Calu3 (cell line): ENCODE measurements around the gene EYS. TPM values are rescaled to one million over a fixed set of nuclear protein-coding genes. Genes with fewer than 3 reads are reported as not detected.

Source experiments
- BruUV-seq: library from RNA; stranded (reverse); fragments of 400-500 nt; replicated peaks from 2 replicates; lab custom pipeline; 2021; lab: Mats Ljungman, UMichigan
- CTCF ChIA-PET: fragments of 300-600 bp; sonication (Branson Sonifier 250); formaldehyde crosslinking; loops from one replicate; lab custom pipeline; 2022; ENCODE audit warnings: antibody characterized with exemption; lab: Charles Lee
- DNase-seq: peaks from one replicate; pipeline ENCODE4 v3.0.0; 2022
- H3K27ac Mint-ChIP-seq: one replicate; pipeline ENCODE4 v1.8.0; 2022; ENCODE audit warnings: mixed read lengths; ENCODE audit not compliant: unreplicated experiment
- H3K27me3 Mint-ChIP-seq: one replicate; pipeline ENCODE4 v1.8.0; 2022; ENCODE audit warnings: mixed read lengths; ENCODE audit not compliant: unreplicated experiment
- H3K36me3 Mint-ChIP-seq: one replicate; pipeline ENCODE4 v1.8.0; 2022; ENCODE audit warnings: mild to moderate bottlenecking, moderate library complexity, mixed read lengths; ENCODE audit not compliant: insufficient read depth, unreplicated experiment
- H3K4me1 Mint-ChIP-seq: one replicate; pipeline ENCODE4 v1.8.0; 2022; ENCODE audit warnings: mild to moderate bottlenecking, low read depth, mixed read lengths; ENCODE audit not compliant: unreplicated experiment
- H3K4me3 Mint-ChIP-seq: one replicate; pipeline ENCODE4 v1.8.0; 2022; ENCODE audit warnings: mild to moderate bottlenecking, low read depth, moderate library complexity, mixed read lengths; ENCODE audit not compliant: unreplicated experiment
- H3K9me3 Mint-ChIP-seq: one replicate; pipeline ENCODE4 v1.8.0; 2022; ENCODE audit warnings: low read depth, mixed read lengths; ENCODE audit not compliant: unreplicated experiment
- CTCF ChIP-seq: fragments of 200-600 bp; IDR thresholded peaks from one replicate; pipeline ENCODE4 v1.8.0; 2022; ENCODE audit warnings: antibody characterized with exemption; ENCODE audit not compliant: unreplicated experiment
- intact Hi-C: fragments of 100-400 bp; cut with micrococcal nuclease; formaldehyde crosslinking; loops from one replicate; pipeline ENCODE4 v1.10.0; 2022; ENCODE audit not compliant: unreplicated experiment
- total RNA-seq: library from RNA; stranded (reverse); gene quantifications from 2 replicates; pipeline ENCODE4 v1.2.3, GENCODE V29; 2022

The EYS gene
- total RNA-seq, 1 experiment from 2014 or later, result not detected

GRCh38 chr6:64185621-64186020, 1521.4 kb downstream of the EYS start:
- no peak overlapping the region for H3K4me3 Mint-ChIP-seq
- no peak for TF ChIP-seq CTCF
- no TSS peak for BruUV-seq
- CTCF ChIA-PET, result interaction anchor here (0.7 to 1.0 kb wide), 2 partner anchors 12 to 148 kb away, joined by 3 read pairs; no protein-coding TSS in a partner anchor
- H3K9me3 Mint-ChIP-seq, result peaks cover 4% of the 10 kb centered on the region
- H3K27me3 Mint-ChIP-seq, result no peaks in the 10 kb centered on the region
- H3K27ac Mint-ChIP-seq, result no peak overlapping the region
- H3K36me3 Mint-ChIP-seq, result no peaks in the 10 kb centered on the region
- DNase-seq, result no peak
- intact Hi-C loops, result no loop called here
- H3K4me1 Mint-ChIP-seq, result no peaks in the 10 kb centered on the region

- intact Hi-C loops, result no loop called here
Measured at GRCh38 chr6:64175296-64175695, 1531.7 kb downstream of the EYS start.

GRCh38 chr6:64170316-64170715, 1536.7 kb downstream of the EYS start:
- no peak for DNase-seq
- no TSS peak for BruUV-seq
- H3K36me3 Mint-ChIP-seq, result no peaks in the 10 kb centered on the region
- no peak overlapping the region for H3K27ac Mint-ChIP-seq
- intact Hi-C loops, result no loop called here
- H3K27me3 Mint-ChIP-seq, result no peaks in the 10 kb centered on the region
- CTCF ChIA-PET, result no interaction called here
- no peak for TF ChIP-seq CTCF
- no peaks in the 10 kb centered on the region for H3K4me1 Mint-ChIP-seq
- H3K9me3 Mint-ChIP-seq, result no peaks in the 10 kb centered on the region
- no peak overlapping the region for H3K4me3 Mint-ChIP-seq

More at GRCh38 chr6:64175296-64175695, 1531.7 kb downstream of the EYS start:
- CTCF ChIA-PET, result no interaction called here
- no peak for DNase-seq
- Mint-ChIP-seq H3K4me3 (no peak overlapping the region), H3K27ac (no peak overlapping the region), H3K9me3 (no peaks in the 10 kb centered on the region), H3K27me3 (no peaks in the 10 kb centered on the region), H3K36me3 (no peaks in the 10 kb centered on the region), H3K4me1 (no peaks in the 10 kb centered on the region)
- BruUV-seq, result no TSS peak
- TF ChIP-seq CTCF, result no peak

GRCh38 chr6:64160486-64160885, 1546.5 kb downstream of the EYS start:
- Mint-ChIP-seq H3K4me1 (no peaks in the 10 kb centered on the region), H3K9me3 (peaks cover 2% of the 10 kb centered on the region), H3K4me3 (no peak overlapping the region), H3K36me3 (no peaks in the 10 kb centered on the region), H3K27ac (no peak overlapping the region), H3K27me3 (no peaks in the 10 kb centered on the region)
- CTCF ChIA-PET, result no interaction called here
- no peak for DNase-seq
- BruUV-seq, result no TSS peak
- TF ChIP-seq CTCF, result no peak
- intact Hi-C loops, result no loop called here
